H1 (cell line): Measurements from ENCODE around the gene SLC6A17. TPM values are rescaled to one million over a fixed set of nuclear protein-coding genes. Genes with fewer than 3 reads are reported as not detected.

ENCODE experiments used
- ATF3 ChIP-seq: IDR thresholded peaks from 2 replicates; pipeline ENCODE4 v1.6.1; 2011; ENCODE audit warnings: low read depth, mild to moderate bottlenecking, low read length; ENCODE audit not compliant: insufficient read depth
- polyA plus RNA-seq, 7 experiments: library from polyadenylated mRNA; depleted of rRNA in 3 of 7; stranded (reverse) in 5 of 7; unstranded in 2 of 7; fragments of >200 nt in 5 of 7; fragments of 200-250 nt in 2 of 7; gene quantifications; 1 replicate in 5 of 7; 2 replicates in 1 of 7; 4 replicates in 1 of 7; pipeline versions ENCODE4 v1.2.1 to v1.2.3, GENCODE V29; 2011 to 2013; ENCODE audit warnings: missing spikeins in 2 of 7, mixed read lengths in 2 of 7
- total RNA-seq: library from RNA; stranded (reverse); fragmentation: NEBNext Ultra II Directional; extraction: Animal tissue kit (Norgen Biotek cat#: 25700); gene quantifications from 2 replicates; pipeline ENCODE4 v1.2.1, GENCODE V29; 2021

SLC6A17 gene
- total and polyA plus RNA-seq, 2 of the 8 experiments (the other 6 are each of a cell fraction or from before 2014, with no cell fraction given) = 0.15 to 0.28 TPM

- TF ChIP-seq ATF3 = no peak
These were observed 37.6 kb upstream of the SLC6A17 start (continued) for GRCh38 chr1:110112656-110113055.
